Neural cell (in vitro differentiated cells): ENCODE data around the gene NIPSNAP2. TPM values are rescaled to one million over a fixed set of nuclear protein-coding genes. Genes with fewer than 3 reads are reported as not detected.
"Not testable (repeated sequence)": the region's sequence is repeated elsewhere in the genome, so short reads cannot be mapped to it uniquely, and the experiment has no call there.

ENCODE experiments used
- H2AFZ ChIP-seq: fragments of 200-600, 300-800 bp; sonication (generic), shearing (Covaris generic); 2 replicates; pipeline ENCODE4 v1.6.0; 2014; ENCODE audit warnings: low read depth, mild to moderate bottlenecking, antibody characterized with exemption, low read length, moderate library complexity
- H3F3A ChIP-seq: fragments of 200-600 bp; shearing (Covaris generic); 2 replicates; pipeline ENCODE4 v1.6.1; 2016; ENCODE audit warnings: mild to moderate bottlenecking, moderate library complexity, mixed read lengths, antibody characterized with exemption, low read length; ENCODE audit not compliant: insufficient read depth, poor library complexity, severe bottlenecking
- H3K27ac ChIP-seq: fragments of 200-600, 300-800 bp; sonication (generic), shearing (Covaris generic); 2 replicates; pipeline ENCODE4 v1.5.1; 2014; ENCODE audit warnings: mild to moderate bottlenecking, low read length, moderate library complexity
- H3K27me3 ChIP-seq: fragments of 300-800, 200-600 bp; sonication (generic), shearing (Covaris generic); 2 replicates; pipeline ENCODE4 v1.6.0; 2014; ENCODE audit warnings: mild to moderate bottlenecking, low read depth, low read length, moderate library complexity; ENCODE audit not compliant: insufficient read depth
- H3K36me3 ChIP-seq: fragments of 300-800, 200-600 bp; sonication (generic), shearing (Covaris generic); 2 replicates; pipeline ENCODE4 v1.5.1; 2014; ENCODE audit warnings: mild to moderate bottlenecking, antibody characterized with exemption, low read length, moderate library complexity; ENCODE audit not compliant: insufficient read depth
- H3K4me2 ChIP-seq: fragments of 300-800, 200-600 bp; sonication (generic), shearing (Covaris generic); 2 replicates; pipeline ENCODE4 v1.6.0; 2014; ENCODE audit warnings: mild to moderate bottlenecking, low read length
- H3K4me3 ChIP-seq: fragments of 300-800, 200-600 bp; sonication (generic), shearing (Covaris generic); 2 replicates; pipeline ENCODE4 v1.5.1; 2014; ENCODE audit warnings: mild to moderate bottlenecking, low read length, moderate library complexity
- H3K79me2 ChIP-seq: fragments of 200-600 bp; shearing (Covaris generic); replicated peaks from 2 replicates; pipeline ENCODE4 v1.6.0; 2014; ENCODE audit warnings: mild to moderate bottlenecking, low read length, moderate library complexity; ENCODE audit not compliant: insufficient read depth
- H3K9ac ChIP-seq: fragments of 300-800, 200-600 bp; sonication (generic), shearing (Covaris generic); 2 replicates; pipeline ENCODE4 v1.6.1; 2016; ENCODE audit warnings: mild to moderate bottlenecking, low read length, mixed read lengths
- H3K9me2 ChIP-seq: fragments of 200-600 bp; shearing (Covaris generic); 2 replicates; pipeline ENCODE4 v1.6.1; 2016; ENCODE audit warnings: mild to moderate bottlenecking, low read length, mixed read lengths; ENCODE audit not compliant: insufficient read depth
- H3K9me3 ChIP-seq: fragments of 200-600, 300-800 bp; sonication (generic), shearing (Covaris generic); 2 replicates; pipeline ENCODE4 v1.6.1; 2016; ENCODE audit warnings: mild to moderate bottlenecking, mixed run types, low read length, moderate library complexity, mixed read lengths
- H4K20me1 ChIP-seq: fragments of 200-600 bp; shearing (Covaris generic); 2 replicates; pipeline ENCODE4 v1.6.1; 2016; ENCODE audit warnings: mild to moderate bottlenecking, mixed run types; ENCODE audit not compliant: insufficient read depth
- EP300 ChIP-seq: fragments of 450-650 bp; conservative IDR thresholded peaks from 2 replicates; pipeline ENCODE4 v1.6.1; 2014; ENCODE audit warnings: antibody characterized with exemption, mild to moderate bottlenecking, moderate library complexity; ENCODE audit not compliant: poor library complexity, severe bottlenecking
- EZH2 ChIP-seq: fragments of 200-600, 300-800 bp; shearing (Covaris generic), sonication (generic); IDR thresholded peaks from 2 replicates; pipeline ENCODE4 v1.6.1; 2014; ENCODE audit warnings: antibody characterized with exemption, low read length, borderline replicate concordance, mild to moderate bottlenecking; ENCODE audit not compliant: insufficient read depth, poor library complexity, severe bottlenecking
- MXI1 ChIP-seq: fragments of 450-650 bp; conservative IDR thresholded peaks from 2 replicates; pipeline ENCODE4 v1.6.1; 2014; ENCODE audit warnings: antibody characterized with exemption, mild to moderate bottlenecking; ENCODE audit not compliant: poor library complexity, severe bottlenecking
- POLR2AphosphoS5 ChIP-seq: IDR thresholded peaks from 2 replicates; pipeline ENCODE4 v1.6.1; 2012
- RAD21 ChIP-seq: fragments of 450-650 bp; conservative IDR thresholded peaks from 2 replicates; pipeline ENCODE4 v1.6.1; 2014; ENCODE audit warnings: antibody characterized with exemption, mild to moderate bottlenecking, moderate library complexity
- SMC3 ChIP-seq: fragments of 450-650 bp; conservative IDR thresholded peaks from 2 replicates; pipeline ENCODE4 v1.6.1; 2014; ENCODE audit warnings: antibody characterized with exemption, mild to moderate bottlenecking, moderate library complexity; ENCODE audit not compliant: poor library complexity
- TAF1 ChIP-seq: IDR thresholded peaks from 2 replicates; pipeline ENCODE4 v1.6.1; 2012; ENCODE audit warnings: low read depth
- polyA plus RNA-seq: library from polyadenylated mRNA; depleted of rRNA; stranded (reverse); fragments of >200 nt; gene quantifications from 2 replicates; pipeline ENCODE4 v1.2.3, GENCODE V29; 2014
- TF ChIP-seq, protein P1 (sequence below): IDR thresholded peaks from 2 replicates; pipeline ENCODE4 v1.6.1; 2012; ENCODE audit warnings: borderline replicate concordance
- TF ChIP-seq, protein P2 (sequence below): fragments of 450-650 bp; IDR thresholded peaks from 2 replicates; pipeline ENCODE4 v1.5.1; 2014; ENCODE audit warnings: antibody characterized with exemption, mild to moderate bottlenecking, moderate library complexity; ENCODE audit not compliant: poor library complexity, severe bottlenecking

The NIPSNAP2 gene
- polyA plus RNA-seq, 1 donor from 2014 or later = 87.0 TPM

DNA sequence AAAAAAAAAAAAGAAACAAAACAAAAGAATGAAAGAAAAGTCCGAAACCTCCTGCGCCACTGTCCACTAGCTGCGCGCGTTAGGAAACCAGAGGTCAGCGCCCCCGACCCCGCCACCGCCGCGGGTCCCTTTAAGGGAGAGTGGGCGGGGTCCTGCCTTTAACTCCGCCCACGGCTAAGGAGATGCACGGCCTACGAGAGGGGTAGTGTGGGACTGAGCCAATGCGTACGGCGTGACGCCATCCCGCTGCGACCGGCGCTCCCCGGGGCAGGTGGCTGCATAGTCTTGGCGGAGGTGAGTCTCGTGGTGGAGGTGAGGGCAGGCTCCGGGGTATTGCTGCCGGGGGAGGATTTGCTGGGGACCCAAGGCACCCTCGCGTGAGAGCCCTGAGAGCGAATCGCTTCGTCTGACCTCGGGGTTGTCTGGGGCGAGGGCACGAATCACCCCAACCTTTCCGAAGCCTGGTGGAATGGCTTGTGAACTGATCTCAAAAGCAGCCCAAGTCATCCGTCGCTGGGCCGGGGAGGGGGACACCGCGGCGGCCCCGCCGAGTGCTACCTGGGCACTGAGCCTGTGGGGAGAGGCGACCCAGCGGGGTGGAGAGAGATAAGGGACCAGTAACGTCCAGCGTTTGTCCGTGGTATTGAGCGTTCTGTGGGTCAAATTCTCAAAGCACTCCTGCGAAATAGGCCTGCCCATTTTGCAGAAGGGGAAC, 12.6 kb upstream of the NIPSNAP2 start, which contains the start of gene MRPS17:
MRPS17 (plus strand) TSS at position 241 of the 715 bp plus-strand sequence. CDS start 1,319 bp downstream, outside the sequence.
- Histone ChIP-seq H3K4me3 (peak within 1 kb of the TSS; percentile 99), H3K9me2 (no peaks in the 10 kb centered on the region), H3K9me3 (no peaks in the 10 kb centered on the region), H4K20me1 (no peaks in the 10 kb centered on the region), H3K27me3 (no peaks in the 10 kb centered on the region), H3K36me3 (no peaks in the 10 kb centered on the region), H3K79me2 (peaks cover 8% of the 10 kb centered on the region), H3K27ac (peak within 1 kb of the TSS; percentile 45), H3F3A (no peaks in the 10 kb centered on the region), H3K4me2 (peak within 1 kb of the TSS; percentile 53), H2AFZ (peak within 1 kb of the TSS; percentile 76), H3K9ac (peak within 1 kb of the TSS; percentile 75)
- peak; percentile 68 for TF ChIP-seq TAF1
- peak; percentile 23 for TF ChIP-seq RAD21
- TF ChIP-seq EZH2 = no peak
- TF ChIP-seq EP300 = peak; percentile 49
- TF ChIP-seq MXI1 = peak; percentile 99
- peak; percentile 45 for TF ChIP-seq SMC3
- TF ChIP-seq, protein P1, sequence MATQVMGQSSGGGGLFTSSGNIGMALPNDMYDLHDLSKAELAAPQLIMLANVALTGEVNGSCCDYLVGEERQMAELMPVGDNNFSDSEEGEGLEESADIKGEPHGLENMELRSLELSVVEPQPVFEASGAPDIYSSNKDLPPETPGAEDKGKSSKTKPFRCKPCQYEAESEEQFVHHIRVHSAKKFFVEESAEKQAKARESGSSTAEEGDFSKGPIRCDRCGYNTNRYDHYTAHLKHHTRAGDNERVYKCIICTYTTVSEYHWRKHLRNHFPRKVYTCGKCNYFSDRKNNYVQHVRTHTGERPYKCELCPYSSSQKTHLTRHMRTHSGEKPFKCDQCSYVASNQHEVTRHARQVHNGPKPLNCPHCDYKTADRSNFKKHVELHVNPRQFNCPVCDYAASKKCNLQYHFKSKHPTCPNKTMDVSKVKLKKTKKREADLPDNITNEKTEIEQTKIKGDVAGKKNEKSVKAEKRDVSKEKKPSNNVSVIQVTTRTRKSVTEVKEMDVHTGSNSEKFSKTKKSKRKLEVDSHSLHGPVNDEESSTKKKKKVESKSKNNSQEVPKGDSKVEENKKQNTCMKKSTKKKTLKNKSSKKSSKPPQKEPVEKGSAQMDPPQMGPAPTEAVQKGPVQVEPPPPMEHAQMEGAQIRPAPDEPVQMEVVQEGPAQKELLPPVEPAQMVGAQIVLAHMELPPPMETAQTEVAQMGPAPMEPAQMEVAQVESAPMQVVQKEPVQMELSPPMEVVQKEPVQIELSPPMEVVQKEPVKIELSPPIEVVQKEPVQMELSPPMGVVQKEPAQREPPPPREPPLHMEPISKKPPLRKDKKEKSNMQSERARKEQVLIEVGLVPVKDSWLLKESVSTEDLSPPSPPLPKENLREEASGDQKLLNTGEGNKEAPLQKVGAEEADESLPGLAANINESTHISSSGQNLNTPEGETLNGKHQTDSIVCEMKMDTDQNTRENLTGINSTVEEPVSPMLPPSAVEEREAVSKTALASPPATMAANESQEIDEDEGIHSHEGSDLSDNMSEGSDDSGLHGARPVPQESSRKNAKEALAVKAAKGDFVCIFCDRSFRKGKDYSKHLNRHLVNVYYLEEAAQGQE = peak; percentile 69
- TF ChIP-seq, protein P2, sequence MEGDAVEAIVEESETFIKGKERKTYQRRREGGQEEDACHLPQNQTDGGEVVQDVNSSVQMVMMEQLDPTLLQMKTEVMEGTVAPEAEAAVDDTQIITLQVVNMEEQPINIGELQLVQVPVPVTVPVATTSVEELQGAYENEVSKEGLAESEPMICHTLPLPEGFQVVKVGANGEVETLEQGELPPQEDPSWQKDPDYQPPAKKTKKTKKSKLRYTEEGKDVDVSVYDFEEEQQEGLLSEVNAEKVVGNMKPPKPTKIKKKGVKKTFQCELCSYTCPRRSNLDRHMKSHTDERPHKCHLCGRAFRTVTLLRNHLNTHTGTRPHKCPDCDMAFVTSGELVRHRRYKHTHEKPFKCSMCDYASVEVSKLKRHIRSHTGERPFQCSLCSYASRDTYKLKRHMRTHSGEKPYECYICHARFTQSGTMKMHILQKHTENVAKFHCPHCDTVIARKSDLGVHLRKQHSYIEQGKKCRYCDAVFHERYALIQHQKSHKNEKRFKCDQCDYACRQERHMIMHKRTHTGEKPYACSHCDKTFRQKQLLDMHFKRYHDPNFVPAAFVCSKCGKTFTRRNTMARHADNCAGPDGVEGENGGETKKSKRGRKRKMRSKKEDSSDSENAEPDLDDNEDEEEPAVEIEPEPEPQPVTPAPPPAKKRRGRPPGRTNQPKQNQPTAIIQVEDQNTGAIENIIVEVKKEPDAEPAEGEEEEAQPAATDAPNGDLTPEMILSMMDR = peak; percentile 30
- peak; percentile 92 for TF ChIP-seq POLR2AphosphoS5

DNA sequence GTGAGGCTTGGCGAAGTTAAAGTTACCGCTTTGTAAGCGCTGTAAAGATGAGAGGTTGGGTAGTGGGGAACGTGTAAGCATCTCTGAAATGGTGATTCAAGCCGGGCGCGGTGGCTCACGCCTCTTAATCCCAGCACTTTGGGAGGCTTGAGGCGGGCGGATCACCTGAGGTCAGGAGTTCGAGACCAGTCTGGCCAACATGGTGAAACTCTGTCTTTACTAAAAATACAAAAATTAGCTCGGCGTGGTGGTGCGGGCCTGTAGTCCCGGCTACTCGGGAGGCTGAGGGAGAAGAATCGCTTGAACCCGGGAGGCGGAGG, 12.1 kb upstream of the NIPSNAP2 start:
- not testable (repeated sequence) for H3K36me3 ChIP-seq, H3K79me2 ChIP-seq, H3F3A ChIP-seq, H3K27ac ChIP-seq, H3K9me2 ChIP-seq, H3K9me3 ChIP-seq, H3K27me3 ChIP-seq, H4K20me1 ChIP-seq
- Histone ChIP-seq H3K9ac (peak overlapping the region; percentile 75), H3K4me3 (peak overlapping the region; percentile 99), H2AFZ (peak overlapping the region; percentile 76), H3K4me2 (peak overlapping the region; percentile 53)
